HepG2 (cell line): ENCODE measurements around the gene EDEM1. TPM values are rescaled to one million over a fixed set of nuclear protein-coding genes. Genes with fewer than 3 reads are reported as not detected.

Experiments
- ATAC-seq: fragments of 200-7000 bp; cut with Tn5 transposase; 3 replicates; pipeline ENCODE4 v1.9.1; 2020; ENCODE audit warnings: mild to moderate bottlenecking, moderate library complexity
- BruUV-seq: library from RNA; stranded (reverse); fragments of 400-500 nt; replicated peaks from 2 replicates; lab custom pipeline; 2021; lab: Mats Ljungman, UMichigan
- CTCF ChIA-PET: fragments of 300-600 bp; formaldehyde crosslinking; extraction: SDS; loops from one replicate; lab custom pipeline; 2021; ENCODE audit warnings: low total read pairs, inconsistent platforms, low intra/inter-chr PET ratio; lab: Yijun Ruan, JAX
- POLR2A ChIA-PET: fragments of 350-600 bp; sonication (Branson Sonifier 250); formaldehyde crosslinking; loops from one replicate; lab custom pipeline; 2020; ENCODE audit warnings: antibody characterized with exemption, inconsistent platforms; lab: Yijun Ruan, JAX
- DNase-seq: peaks from one replicate; pipeline ENCODE4 v3.0.0-alpha.2; 2015; ENCODE audit warnings: low spot score
- FAIRE-seq: peaks from 3 replicates; lab custom pipeline; 2011; peaks lifted over from hg19 to GRCh38; lab: Jason Lieb, UNC
- H2AFZ ChIP-seq: one replicate; pipeline ENCODE4 v1.6.1; 2011; ENCODE audit warnings: low read length, inconsistent platforms
- H3K27ac ChIP-seq: fragments of 300-600 bp; 3 replicates; pipeline ENCODE4 v1.8.0; 2011; ENCODE audit warnings: mixed run types, mild to moderate bottlenecking, mixed read lengths, low read length, inconsistent platforms; ENCODE audit not compliant: insufficient read depth; ENCODE audit errors: extremely low read length
- H3K27me3 ChIP-seq, 2 experiments: fragments of 200-600 bp in 1 of 2; 2 replicates in 1 of 2; 3 replicates in 1 of 2; pipeline versions ENCODE4 v1.6.0 to v1.8.0; 2011; ENCODE audit warnings: low read length in 2 of 2, mild to moderate bottlenecking in 2 of 2, moderate library complexity in 2 of 2, inconsistent platforms in 1 of 2; ENCODE audit not compliant: insufficient read depth in 2 of 2, control insufficient read depth in 1 of 2
- H3K36me3 ChIP-seq, 2 experiments: fragments of 200-600 bp in 1 of 2; replicated peaks in 1 of 2; 2 replicates in 1 of 2; 3 replicates in 1 of 2; pipeline versions ENCODE4 v1.5.1 to v1.8.0; 2011; ENCODE audit warnings: low read length in 2 of 2, inconsistent platforms in 1 of 2; ENCODE audit not compliant: insufficient read depth in 2 of 2, control insufficient read depth in 1 of 2
- H3K4me1 ChIP-seq: 2 replicates; pipeline ENCODE4 v1.5.1; 2012; ENCODE audit warnings: low read length, inconsistent platforms; ENCODE audit not compliant: insufficient read depth
- H3K4me2 ChIP-seq: 2 replicates; pipeline ENCODE4 v1.6.0; 2011; ENCODE audit warnings: low read depth, low read length, inconsistent platforms
- H3K4me3 ChIP-seq, 3 experiments: fragments of 200-600 bp in 1 of 3; sonication (generic), shearing (Covaris generic) in 1 of 3; replicated peaks in 1 of 3; 2 replicates each; pipeline ENCODE4 v1.5.1; 2011 to 2016; ENCODE audit warnings: low read length in 3 of 3, inconsistent platforms in 2 of 3, low read depth in 2 of 3, mild to moderate bottlenecking in 2 of 3, control low read depth in 1 of 3, mixed read lengths in 1 of 3; ENCODE audit not compliant: insufficient read depth in 1 of 3
- H3K79me2 ChIP-seq: one replicate; pipeline ENCODE4 v1.6.1; 2011; ENCODE audit warnings: low read length, inconsistent platforms; ENCODE audit not compliant: insufficient read depth
- H3K9ac ChIP-seq: 2 replicates; pipeline ENCODE4 v1.6.0; 2011; ENCODE audit warnings: mild to moderate bottlenecking, low read depth, low read length, inconsistent platforms; ENCODE audit not compliant: insufficient read depth
- H3K9me3 ChIP-seq: 2 replicates; pipeline ENCODE4 v1.5.1; 2012; ENCODE audit warnings: mild to moderate bottlenecking, low read length
- H4K20me1 ChIP-seq: 2 replicates; pipeline ENCODE4 v1.6.0; 2011; ENCODE audit warnings: inconsistent platforms, mild to moderate bottlenecking, low read length, moderate library complexity; ENCODE audit not compliant: insufficient read depth
- CBFB ChIP-seq: sonication (generic); formaldehyde crosslinking; IDR thresholded peaks from 2 replicates; pipeline ENCODE4 v1.4.0; 2020; ENCODE audit warnings: missing genetic modification reagents
- CCAR2 ChIP-seq: fragments of 200-400 bp; formaldehyde crosslinking; optimal IDR thresholded peaks from 2 replicates; pipeline ENCODE3; 2018; ENCODE audit warnings: low read depth, mild to moderate bottlenecking, low read length, moderate library complexity
- FUBP1 ChIP-seq: sonication (generic); formaldehyde crosslinking; IDR thresholded peaks from 2 replicates; pipeline ENCODE4 v1.5.1; 2020; ENCODE audit warnings: missing genetic modification reagents, mild to moderate bottlenecking, borderline replicate concordance
- MBNL3 ChIP-seq: fragments of 250-450 bp; sonication (Bioruptor Pico); conservative IDR thresholded peaks from 2 replicates; pipeline ENCODE4 v1.8.0; 2022; ENCODE audit warnings: mild to moderate bottlenecking, inconsistent platforms
- RNF2 ChIP-seq: fragments of 450-650 bp; conservative IDR thresholded peaks from 2 replicates; pipeline ENCODE4 v1.6.1; 2016; ENCODE audit warnings: low read depth
- TBL1XR1 ChIP-seq: fragments of 150-350 bp; IDR thresholded peaks from 2 replicates; pipeline ENCODE4 v1.6.1; 2014; ENCODE audit warnings: borderline replicate concordance, low read length; ENCODE audit not compliant: partially characterized antibody
- THAP8 ChIP-seq: sonication (generic); formaldehyde crosslinking; IDR thresholded peaks from 2 replicates; pipeline ENCODE4 v1.5.1; 2020; ENCODE audit warnings: missing genetic modification reagents, mild to moderate bottlenecking, borderline replicate concordance
- TOPORS ChIP-seq: sonication (generic); formaldehyde crosslinking; IDR thresholded peaks from 2 replicates; pipeline ENCODE4 v1.8.0; 2023; ENCODE audit warnings: mild to moderate bottlenecking, missing genetic modification reagents
- ZBTB25 ChIP-seq: IDR thresholded peaks from 2 replicates; pipeline ENCODE4 v1.6.1; 2018; ENCODE audit warnings: missing genetic modification reagents
- ZBTB39 ChIP-seq: sonication (generic); formaldehyde crosslinking; IDR thresholded peaks from 2 replicates; pipeline ENCODE4 v1.5.0; 2020; ENCODE audit warnings: missing genetic modification reagents
- ZFP1 ChIP-seq: IDR thresholded peaks from 2 replicates; pipeline ENCODE4 v1.6.1; 2016
- ZKSCAN1 ChIP-seq: fragments of 150-350 bp; IDR thresholded peaks from 2 replicates; pipeline ENCODE4 v1.6.1; 2014; ENCODE audit warnings: low read length
- ZNF17 ChIP-seq: sonication (generic); formaldehyde crosslinking; IDR thresholded peaks from 2 replicates; pipeline ENCODE4 v1.5.0; 2020; ENCODE audit warnings: mild to moderate bottlenecking, missing genetic modification reagents
- ZNF205 ChIP-seq: IDR thresholded peaks from 2 replicates; pipeline ENCODE4 v1.6.1; 2018; ENCODE audit warnings: missing biosample characterization, missing genetic modification reagents
- ZNF34 ChIP-seq: sonication (generic); formaldehyde crosslinking; IDR thresholded peaks from 2 replicates; pipeline ENCODE4 v1.4.0; 2020; ENCODE audit warnings: mild to moderate bottlenecking, missing genetic modification reagents, borderline replicate concordance
- ZNF496 ChIP-seq: sonication (generic); formaldehyde crosslinking; IDR thresholded peaks from 2 replicates; pipeline ENCODE4 v1.8.1; 2023; ENCODE audit warnings: mild to moderate bottlenecking, moderate library complexity, missing genetic modification reagents; ENCODE audit not compliant: insufficient replicate concordance
- ZNF7 ChIP-seq: IDR thresholded peaks from 2 replicates; pipeline ENCODE4 v1.6.1; 2016; ENCODE audit warnings: missing biosample characterization, missing genetic modification reagents
- ZNF766 ChIP-seq: sonication (generic); formaldehyde crosslinking; IDR thresholded peaks from 2 replicates; pipeline ENCODE4 v1.5.0; 2020; ENCODE audit warnings: missing genetic modification reagents, borderline replicate concordance
- WGBS: methylation state at CpG from one replicate; pipeline ENCODE4 v1.1.6; 2017; ENCODE audit warnings: low lambda C conversion rate; 5-methylcytosine and 5-hydroxymethylcytosine counted together
- in situ Hi-C: cut with HindIII; loops from 2 replicates; pipeline ENCODE4 v1.10.0; 2017; ENCODE audit warnings: low pct_unique_long_range_greater_than_20kb; ENCODE audit not compliant: extremely low pct_ligation_motif_present
- intact Hi-C: fragments of 100-400 bp; cut with micrococcal nuclease; formaldehyde crosslinking; loops from one replicate; pipeline ENCODE4 v1.10.0; 2022; ENCODE audit not compliant: unreplicated experiment
- polyA plus RNA-seq, 8 experiments: library from polyadenylated mRNA; depleted of rRNA in 3 of 8; stranded (reverse) in 7 of 8; unstranded in 1 of 8; fragments of >200 nt; fragmentation: Illumina TruSeq in 4 of 8; extraction: Trizol in 4 of 8; gene quantifications; 2 replicates each; pipeline versions ENCODE4 v1.2.1 to v1.2.3, GENCODE V29; 2011 to 2016; ENCODE audit warnings: low read depth in 4 of 8, missing spikeins in 1 of 8, mixed read lengths in 1 of 8; ENCODE audit not compliant: insufficient read depth in 1 of 8
- total RNA-seq, 5 experiments: library from RNA; depleted of rRNA; stranded (reverse); fragments of >200 nt; fragmentation: Illumina TruSeq; extraction: Trizol; gene quantifications; 2 replicates each; pipeline ENCODE4 v1.2.3, GENCODE V29; 2016; ENCODE audit warnings: low read depth in 1 of 5

Gene EDEM1
- total and polyA plus RNA-seq, 2 of the 13 experiments (the other 11 are each of a cell fraction or from before 2014, with no cell fraction given): 13.8 to 25.8 TPM

GRCh38 chr3:5198313-5198677 is 10.8 kb downstream of the EDEM1 start:
- Histone ChIP-seq H3K79me2 (peaks cover 45% of the 10 kb centered on the region), H3K36me3 (peaks cover 13 to 67% of the 10 kb centered on the region in 2 experiments), H3K9ac (no peak overlapping the region), H3K27ac (no peak overlapping the region), H4K20me1 (peaks cover 3% of the 10 kb centered on the region; the same call in 1 of the 2 replicates), H3K4me2 (no peak overlapping the region), H3K9me3 (no peaks in the 10 kb centered on the region), H3K4me1 (peaks cover 45% of the 10 kb centered on the region), H3K4me3 (no peak overlapping the region), H2AFZ (no peak overlapping the region), H3K27me3 (no peaks in the 10 kb centered on the region)
- intact Hi-C loops (no loop called here), in situ Hi-C loops (no loop called here)
- WGBS: 95% methylated on average over 4 of the region's 4 CpGs
- ChIA-PET CTCF (no interaction called here), POLR2A (interaction anchor here (2.9 kb wide), 1 partner anchor 10 kb away, joined by 15 read pairs; the partner anchor contains the start of gene EDEM1)
- BruUV-seq: no TSS peak
- DNase-seq (no peak), FAIRE-seq (no peak), ATAC-seq (no peak)
- TF ChIP-seq ZNF7 (CRISPR knock-in tag): no peak
- no peak for TF ChIP-seq TOPORS (CRISPR knock-in tag)
- TF ChIP-seq ZNF496 (CRISPR knock-in tag): no peak
- no peak for TF ChIP-seq THAP8
- TF ChIP-seq ZKSCAN1: no peak
- no peak for TF ChIP-seq ZBTB39 (CRISPR knock-in tag)
- TF ChIP-seq ZNF205 (CRISPR knock-in tag): no peak
- no peak for TF ChIP-seq CCAR2
- no peak for TF ChIP-seq ZFP1 (CRISPR knock-in tag)
- no peak for TF ChIP-seq ZBTB25 (CRISPR knock-in tag)
- no peak for TF ChIP-seq ZNF17
- no peak for TF ChIP-seq CBFB
- no peak for TF ChIP-seq ZNF34
- no peak for TF ChIP-seq FUBP1
- TF ChIP-seq MBNL3: no peak
- TF ChIP-seq TBL1XR1: no peak
- no peak for TF ChIP-seq ZNF766 (CRISPR knock-in tag)
- TF ChIP-seq RNF2: no peak
